Stimulated activated CD4-positive, alpha-beta T cell treated with anti-CD3 and anti-CD28 coated beads, Interleukin-1b, Interleukin-23, amount 100 ng/mL, for 24 hours (primary cell): ENCODE measurements around the gene PIK3CB.
"Not testable (repeated sequence)": the region's sequence is repeated elsewhere in the genome, so short reads cannot be mapped to it uniquely, and the experiment has no call there.

Experiments
- DNase-seq, 4 experiments: peaks; one replicate each; pipeline ENCODE4 v3.0.0-alpha.2; 2020; ENCODE audit warnings: low read depth in 4 of 4, low spot score in 1 of 4

PIK3CB gene

DNA sequence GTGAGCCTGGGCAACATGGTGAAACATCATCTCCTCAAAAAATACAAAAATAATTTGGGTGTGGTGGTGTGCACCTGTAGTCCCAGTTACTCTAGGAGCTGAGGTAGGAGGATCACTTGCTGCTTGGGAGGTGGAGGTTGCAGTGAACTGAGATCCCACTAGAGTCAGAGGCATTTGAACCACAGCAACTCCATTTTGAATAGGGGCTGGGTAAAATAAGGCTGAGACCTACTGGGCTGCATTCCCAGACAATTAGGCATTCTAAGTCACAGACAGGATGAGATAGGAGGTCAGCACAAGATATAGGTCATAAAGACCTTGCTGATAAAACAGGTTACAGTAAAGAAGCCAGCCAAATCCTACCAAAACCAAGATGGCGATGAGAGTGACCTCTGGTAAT is 12.1 kb upstream of the PIK3CB start:
- not testable (repeated sequence) for DNase-seq

- DNase-seq, result no peak
These were observed 11.6 kb upstream of the PIK3CB start for GRCh38 chr3:138846262-138846791.

DNA sequence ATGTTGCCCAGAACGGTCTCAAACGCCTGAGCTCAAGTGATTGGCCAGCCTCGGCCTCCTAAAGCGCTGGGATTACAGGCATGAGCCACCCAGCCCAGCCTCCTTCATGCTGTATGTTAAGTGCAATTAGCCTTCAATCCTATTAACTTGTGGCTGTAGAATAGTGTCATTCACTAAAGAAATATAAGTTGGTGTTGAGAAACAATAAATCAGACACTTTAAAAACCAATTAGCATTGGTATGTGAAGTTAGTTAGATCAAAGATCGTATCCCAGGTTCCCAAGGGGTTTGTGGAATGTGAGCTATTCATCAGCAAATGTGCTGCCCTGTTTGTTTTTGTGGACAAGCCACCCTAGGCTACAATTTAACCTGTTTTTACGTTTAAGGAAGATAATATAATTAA is 11.0 kb upstream of the PIK3CB start:
- DNase-seq, result no peak

DNA sequence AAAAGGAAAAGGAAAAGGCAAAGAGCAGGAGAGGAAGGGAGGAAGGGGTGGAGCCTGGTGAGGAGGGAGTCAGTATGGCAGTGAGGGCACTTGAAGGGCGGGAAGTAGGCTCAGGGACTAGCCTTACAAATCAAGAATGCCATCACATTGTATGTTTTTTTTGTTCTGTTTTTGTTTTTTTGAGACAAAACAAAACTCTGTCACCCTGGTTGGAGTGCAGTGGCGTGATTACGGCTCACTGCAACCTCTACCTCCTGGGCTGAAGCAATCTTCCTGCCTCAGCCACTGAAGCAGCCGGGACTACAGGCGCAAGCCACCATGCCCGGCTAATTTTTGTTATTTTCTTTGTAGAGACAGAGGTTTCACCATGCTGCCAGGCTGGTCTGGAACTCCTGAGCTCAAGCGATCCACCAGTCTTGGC is 10.5 kb upstream of the PIK3CB start:
- DNase-seq, result no peak

GRCh38 chr3:138842483-138843188 is 7.9 kb upstream of the PIK3CB start:
- DNase-seq, result no peak

GRCh38 chr3:138838385-138838784 is 3.7 kb upstream of the PIK3CB start:
- DNase-seq, result not testable (repeated sequence)

DNA sequence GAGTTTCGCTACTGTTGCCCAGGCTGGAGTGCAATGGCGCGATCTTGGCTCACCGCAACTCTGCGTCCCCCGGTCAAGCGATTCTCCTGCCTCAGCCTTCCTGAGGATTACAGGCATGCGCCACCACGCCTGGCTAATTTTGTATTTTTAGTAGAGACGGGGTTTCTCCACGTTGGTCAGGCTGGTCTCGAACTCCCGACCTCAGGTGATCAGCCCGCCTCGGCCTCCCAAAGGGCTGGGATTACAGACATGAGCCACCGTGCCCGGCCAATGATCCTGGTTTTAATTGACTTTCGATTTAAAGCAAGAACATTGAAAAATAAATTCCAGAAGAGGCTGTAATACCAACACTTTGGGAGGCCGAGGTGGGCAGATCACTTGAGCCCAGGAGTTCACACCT is 1.1 kb upstream of the PIK3CB start:
- DNase-seq, result not testable (repeated sequence)

DNA sequence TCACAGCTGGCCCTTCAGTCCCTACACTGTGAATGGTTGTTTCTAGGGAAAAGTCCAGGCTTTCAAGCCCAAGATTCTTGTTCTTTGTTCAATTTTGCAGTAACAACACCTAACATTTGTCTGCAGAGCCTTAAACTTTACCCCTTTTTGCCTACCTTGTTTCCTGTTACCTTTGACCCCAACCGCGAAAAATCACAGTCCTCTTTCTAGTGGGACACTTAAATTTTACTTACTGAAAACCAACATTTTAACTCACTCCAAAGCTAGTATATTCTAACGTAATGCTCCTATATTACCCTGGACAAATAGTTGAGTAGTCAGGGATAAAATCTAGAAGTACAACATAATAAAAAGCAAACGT is 649 bp upstream of the PIK3CB start:
- DNase-seq, result no peak

DNA sequence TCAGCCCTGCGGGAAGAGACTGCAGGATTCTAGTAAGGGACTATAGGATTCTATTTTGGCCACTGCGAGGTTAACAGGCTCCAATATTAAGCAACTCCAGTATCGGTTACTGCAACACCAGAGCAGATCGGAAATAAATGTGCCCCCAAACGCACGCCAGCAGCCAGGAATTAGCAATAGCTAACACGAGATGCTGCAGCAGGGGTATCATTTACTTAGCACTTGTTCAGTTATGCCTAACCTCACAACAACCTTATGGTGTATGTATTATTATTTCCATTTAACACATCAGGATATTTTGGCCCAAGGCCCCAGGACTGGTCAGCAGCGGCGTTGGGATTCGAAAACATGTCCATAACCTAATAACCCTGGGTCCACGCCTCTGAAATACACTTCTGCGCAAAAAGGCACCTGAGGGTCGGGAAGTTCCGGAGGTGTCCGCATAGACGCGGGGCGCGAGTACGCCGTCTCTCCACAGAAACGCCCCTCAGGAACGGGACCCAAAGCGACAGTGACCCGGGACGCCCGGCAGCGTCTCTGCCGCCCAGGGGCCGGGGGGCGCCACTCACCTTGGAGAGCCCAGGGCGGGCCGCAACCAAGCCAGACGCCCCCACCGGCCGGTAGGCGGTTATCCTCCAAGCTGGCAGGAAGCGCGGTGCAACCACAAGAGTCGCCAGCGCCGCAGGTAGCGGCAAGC is 681 bp downstream of the PIK3CB start:
- DNase-seq, result peak in 1 of 4 experiments; percentile 16

GRCh38 chr3:138832473-138833057 is 2.2 kb downstream of the PIK3CB start:
- DNase-seq, result not testable (repeated sequence)

DNA sequence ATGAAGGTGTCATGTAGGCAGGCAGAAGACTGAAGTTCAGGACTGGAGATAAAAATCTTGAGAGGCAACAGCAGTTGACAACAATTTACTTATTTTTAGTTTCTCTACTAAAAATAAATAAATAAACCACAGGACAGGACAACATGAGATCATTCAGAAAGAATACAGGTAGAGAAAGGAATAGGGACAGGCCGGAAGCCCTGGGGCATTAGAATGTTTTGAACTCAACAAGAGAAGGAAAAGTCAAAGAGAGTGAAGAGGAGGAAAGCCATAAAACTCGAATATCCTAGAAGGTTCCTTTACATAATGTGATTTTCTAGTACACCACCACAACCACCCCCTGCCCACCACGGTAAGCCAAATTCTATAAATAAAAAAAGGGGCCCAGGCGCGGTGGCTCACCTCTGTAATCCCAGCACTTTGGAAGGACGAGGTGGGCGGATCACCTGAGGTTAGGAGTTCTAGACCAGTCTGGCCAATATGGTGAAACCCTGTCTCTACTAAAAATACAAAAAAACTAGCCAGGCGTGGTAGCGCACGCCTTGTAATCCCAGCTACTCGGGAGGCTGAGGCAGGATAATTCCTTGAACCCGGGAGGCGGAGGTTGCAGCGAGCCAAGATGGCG is 4.7 kb downstream of the PIK3CB start:
- no peak for DNase-seq

DNA sequence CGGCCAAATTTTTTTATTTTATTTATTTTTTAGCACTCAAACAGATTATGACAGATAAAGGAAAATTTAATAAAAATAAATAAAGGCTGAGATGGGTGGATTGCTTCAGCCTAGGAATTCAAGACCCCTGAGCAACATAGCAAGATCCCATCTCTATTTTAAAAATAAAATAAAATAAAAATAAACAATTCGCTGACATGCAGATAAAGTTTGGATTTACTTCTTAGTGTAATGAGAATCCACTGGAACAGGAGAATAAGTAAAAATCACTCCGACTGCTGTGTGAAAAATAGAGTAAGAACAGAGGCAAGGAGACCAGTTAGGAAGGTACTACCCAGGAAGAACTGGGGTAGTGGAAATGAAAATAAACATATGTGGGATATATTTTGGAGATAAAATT is 5.6 kb downstream of the PIK3CB start:
- no peak for DNase-seq

GRCh38 chr3:138827222-138827621 is 7.5 kb downstream of the PIK3CB start:
- DNase-seq, result no peak

DNA sequence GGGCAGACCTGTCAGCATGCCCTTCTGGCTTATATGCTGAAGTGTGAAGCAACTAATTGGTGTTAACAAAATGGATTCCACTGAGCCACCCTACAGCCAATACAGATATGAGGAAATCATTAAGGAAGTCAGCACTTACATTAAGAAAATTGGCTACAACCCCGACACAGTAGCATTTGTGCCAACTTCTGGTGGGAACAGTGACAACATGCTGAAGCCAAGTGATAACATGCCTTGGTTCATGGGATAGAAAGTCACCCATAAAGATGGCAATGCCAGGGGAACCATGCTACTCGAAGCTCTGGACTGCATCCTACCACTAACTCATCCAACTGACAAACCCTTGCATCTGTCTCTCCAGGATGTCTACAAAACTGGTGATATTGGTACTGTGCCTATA is 9.4 kb downstream of the PIK3CB start:
- no peak for DNase-seq

DNA sequence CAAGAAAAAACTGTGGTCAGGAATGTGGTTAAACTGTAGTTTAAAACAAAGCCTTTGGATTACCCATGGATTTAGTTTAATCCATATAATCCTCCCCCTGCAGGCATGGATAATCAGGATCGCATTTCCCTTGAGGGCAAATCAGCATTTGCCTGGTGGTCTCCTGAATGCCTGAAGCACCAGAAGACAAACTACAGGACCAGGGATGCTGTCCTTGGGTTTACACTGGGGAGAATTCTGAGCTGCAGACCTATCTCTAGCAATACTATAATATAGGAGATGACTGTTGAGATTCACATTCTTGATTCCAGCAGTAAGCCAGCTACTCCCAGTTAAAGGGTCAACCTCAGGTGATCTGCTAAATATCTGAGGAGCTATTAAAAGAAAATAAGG is 10.6 kb downstream of the PIK3CB start:
- no peak for DNase-seq

DNA sequence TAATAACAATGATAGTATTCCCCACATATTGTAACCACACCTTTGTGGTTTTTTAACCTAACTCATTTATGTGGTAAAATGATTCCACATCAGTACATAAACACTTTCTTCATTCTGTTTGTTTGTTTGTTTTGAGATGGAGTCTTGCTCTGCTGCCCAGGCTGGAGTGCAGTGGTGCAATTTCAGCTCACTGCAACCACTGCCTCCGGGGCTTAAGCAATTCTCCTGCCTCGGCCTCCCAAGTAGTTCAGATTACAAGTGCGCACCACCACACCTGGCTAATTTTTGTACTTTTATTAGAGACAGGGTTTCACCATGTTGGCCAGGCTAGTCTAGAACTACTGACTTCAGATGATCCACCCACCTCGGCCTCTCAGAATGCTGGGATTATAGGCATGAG is 14.3 kb downstream of the PIK3CB start:
- not testable (repeated sequence) for DNase-seq

DNA sequence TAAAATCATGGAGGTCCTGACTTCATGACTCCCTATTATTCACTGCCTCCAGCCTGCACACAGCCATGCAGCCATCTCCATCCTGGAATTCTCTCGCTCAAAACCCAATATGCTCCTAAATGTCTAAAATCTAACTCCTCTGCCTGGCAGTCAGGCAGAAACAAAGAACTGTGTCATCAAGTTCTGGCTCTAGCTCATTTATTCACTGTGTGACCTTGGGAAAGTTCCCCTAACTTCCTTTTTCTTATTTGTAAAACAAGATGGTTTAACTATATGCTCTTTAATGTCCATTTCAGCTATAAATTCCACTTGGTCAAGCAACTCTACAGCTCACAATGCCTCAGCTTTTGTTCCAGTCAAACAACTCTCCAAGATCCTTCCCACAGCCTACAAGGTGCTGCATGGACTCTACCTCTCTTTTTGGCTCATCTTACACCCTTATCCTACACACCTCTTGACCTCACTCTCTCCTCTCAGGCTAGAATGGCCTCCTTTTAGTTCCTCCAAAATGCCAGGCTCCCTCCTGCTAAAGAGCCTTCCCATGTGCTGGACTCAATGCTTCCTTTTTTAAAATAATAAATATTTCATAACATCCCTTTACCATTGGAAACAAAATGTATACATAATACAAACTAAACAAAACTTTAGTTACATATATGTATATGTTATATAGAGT is 16.4 kb downstream of the PIK3CB start:
- DNase-seq, result no peak

GRCh38 chr3:138817695-138818094 is 17.0 kb downstream of the PIK3CB start:
- DNase-seq, result no peak

DNA sequence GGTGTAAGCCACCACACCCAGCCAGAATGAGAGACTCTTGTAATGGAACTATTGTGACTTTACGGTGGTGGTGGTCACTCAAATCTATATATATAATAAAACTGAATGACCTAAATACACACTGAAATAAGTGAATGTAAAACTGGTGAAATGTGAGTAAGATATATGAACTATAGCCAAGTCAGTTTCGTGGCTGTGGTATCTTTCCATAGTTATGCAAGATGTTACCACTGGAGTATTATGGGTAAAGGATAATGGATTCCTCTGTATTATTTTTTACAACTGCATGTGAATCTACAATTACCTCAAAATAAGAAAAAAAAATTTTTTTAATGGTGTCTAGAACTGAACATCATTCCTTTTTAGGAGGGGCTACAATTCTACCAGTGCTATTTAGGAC is 21.9 kb downstream of the PIK3CB start:
- DNase-seq, result no peak

DNA sequence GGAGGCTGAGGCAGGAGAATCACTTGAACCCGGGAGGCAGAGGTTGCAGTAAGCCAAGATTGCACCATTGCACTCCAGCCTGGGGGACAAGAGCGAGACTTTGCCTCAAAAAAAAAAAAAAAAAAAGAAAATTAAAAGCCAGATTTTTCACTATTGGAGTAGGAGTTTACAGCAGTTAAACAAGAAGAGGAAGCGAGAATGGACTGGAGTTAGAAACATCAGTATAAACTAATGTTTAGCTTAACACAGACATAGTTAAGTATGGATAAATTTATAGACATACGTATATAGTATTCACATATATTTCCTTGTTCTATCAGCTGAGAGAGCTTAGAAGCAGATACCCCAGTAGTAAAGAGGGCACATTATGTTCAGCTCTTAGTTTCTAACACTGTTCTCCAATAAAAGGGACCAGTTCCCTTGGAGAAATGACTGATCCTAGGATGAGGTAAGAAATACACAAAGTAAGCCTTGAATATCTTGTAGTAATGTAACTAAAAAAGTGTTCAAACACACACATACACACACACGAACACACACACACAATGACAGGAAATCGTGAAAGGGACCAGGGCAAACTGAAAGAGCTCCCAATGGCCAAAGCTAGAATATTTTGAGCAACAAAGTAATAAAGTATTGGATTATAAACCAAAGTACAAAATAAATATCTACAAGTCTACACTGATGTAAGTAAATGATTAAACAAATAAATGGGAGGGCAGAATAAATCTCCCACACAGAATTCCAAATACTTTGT is 25.1 kb downstream of the PIK3CB start:
- no peak for DNase-seq
